Ovary (tissue), 9 donors: Measurements from ENCODE around the gene NIM1K. TPM values are rescaled to one million over a fixed set of nuclear protein-coding genes. Genes with fewer than 3 reads are reported as not detected.

Experiments
- DNase-seq, 5 donors: peaks; one replicate each; pipeline ENCODE4 v3.0.0-alpha.2; 2019 to 2020
- H3K27ac ChIP-seq, 2 donors: fragments of 200-600 bp; one replicate each; pipeline versions ENCODE4 v1.5.1 to v1.8.0; 2019 to 2022
- H3K27me3 ChIP-seq: fragments of 200-600 bp; one replicate; pipeline ENCODE4 v1.8.0; 2022
- H3K36me3 ChIP-seq: fragments of 200-600 bp; sonication (generic); one replicate; pipeline ENCODE4 v1.5.1; 2019
- H3K4me1 ChIP-seq: one replicate; pipeline ENCODE4 v1.8.1; 2013; ENCODE audit warnings: mild to moderate bottlenecking, moderate library complexity; ENCODE audit not compliant: insufficient read depth
- H3K4me3 ChIP-seq: fragments of 200-600 bp; sonication (generic); one replicate; pipeline ENCODE4 v1.5.1; 2017
- H3K9me3 ChIP-seq, 2 donors: fragments of 200-600 bp in 1 of 2; sonication (generic) in 1 of 2; one replicate each; pipeline versions ENCODE4 v1.5.1 to v1.8.1; 2013 to 2019; ENCODE audit warnings: mild to moderate bottlenecking in 1 of 2, moderate library complexity in 1 of 2
- CTCF ChIP-seq, 3 donors: fragments of 450-650 bp in 2 of 3; fragments of 200-600 bp in 1 of 3; IDR thresholded peaks; one replicate each; pipeline versions ENCODE4 v1.5.1 to v1.8.0; 2016 to 2022; ENCODE audit warnings: antibody characterized with exemption in 3 of 3, mild to moderate bottlenecking in 1 of 3
- EP300 ChIP-seq: sonication (generic); formaldehyde crosslinking; IDR thresholded peaks from one replicate; pipeline ENCODE4 v1.6.1; 2017; ENCODE audit warnings: antibody characterized with exemption
- POLR2A ChIP-seq: fragments of 450-650 bp; IDR thresholded peaks from one replicate; pipeline ENCODE4 v1.6.1; 2017; ENCODE audit warnings: antibody characterized with exemption, mild to moderate bottlenecking, moderate library complexity
- WGBS, 3 donors: extraction: QIAGEN DNeasy Blood & Tissue Kit in 1 of 3; methylation state at CpG; one replicate each; pipeline versions ENCODE4 v1.1.5 to v1.1.7; 2013 to 2017; 5-methylcytosine and 5-hydroxymethylcytosine counted together
- intact Hi-C, 4 donors: fragments of 100-400 bp; cut with DNase I; formaldehyde crosslinking; loops; one replicate each; pipeline versions ENCODE4 v1.11.0 to v1.15.1; 2022 to 2023
- polyA plus RNA-seq, 2 donors: library from polyadenylated mRNA; stranded (reverse); fragments of 200-250 nt in 1 of 2; fragments of 350-450 nt in 1 of 2; fragmentation: Illumina TruSeq in 1 of 2; extraction: RNeasy Lipid Tissue Mini Kit (QIAGEN cat#74804) in 1 of 2; gene quantifications; one replicate each; pipeline ENCODE4 v1.2.3, GENCODE V29; 2013 to 2014
- total RNA-seq, 7 donors: library from RNA; depleted of rRNA in 2 of 7; stranded (reverse); fragments of >200 nt in 2 of 7; fragmentation: NEBNext Ultra II Directional in 3 of 7; extraction: Animal tissue kit (Norgen Biotek cat#: 25700) in 3 of 7; gene quantifications; one replicate each; pipeline versions ENCODE4 v1.1.0 to v1.2.4, GENCODE V29; 2016 to 2023
- donor health status: DM: no; HTN: no; CAD: no; lungs with moderate emphysema.
- donor health status: DM: no; HTN: no; CAD: no.
- donor health status: Bipolar disorder and iron deficiency.
- donor health status: DM: yes; HTN: yes; CAD: no.
- donor health status: DM: no; HTN: no; CAD: no.
- donor health status: DM: yes; HTN: yes; CAD: no.

NIM1K gene
- total and polyA plus RNA-seq, 9 donors = 0.12 to 0.78 (median 0.35) TPM; not detected in 1

- 0 to 2% (median 0%) methylated on average over 47 to 49 of the region's 49 CpGs for WGBS, 3 donors
- intact Hi-C loops = no loop called here
- peak; percentile 16 to 55 (median 29) for DNase-seq
These were observed 644 bp downstream of the NIM1K start for GRCh38 chr5:43192558-43193180.

GRCh38 chr5:43193181-43193893 is 1.3 kb downstream of the NIM1K start:
- Histone ChIP-seq H3K4me1 (peaks cover 8% of the 10 kb centered on the region), H3K9me3 (no peaks in the 10 kb centered on the region), H3K27me3 (no peaks in the 10 kb centered on the region), H3K4me3 (peak overlapping the region; percentile 39), H3K36me3 (no peaks in the 10 kb centered on the region), H3K27ac (no peak overlapping the region)
- WGBS, 3 donors = 2% methylated on average over 12 of the region's 12 CpGs
- intact Hi-C loops = no loop called here
- peak in 1 of 5 donors; percentile 40 for DNase-seq
- TF ChIP-seq POLR2A (no peak), EP300 (no peak), CTCF (IDR thresholded peaks at IDR 0.05) (no peak)

More at GRCh38 chr5:43192558-43193180, 644 bp downstream of the NIM1K start:
- no peak for TF ChIP-seq EP300
- TF ChIP-seq CTCF (IDR thresholded peaks at IDR 0.05) = no peak
- TF ChIP-seq POLR2A = no peak
- Histone ChIP-seq H3K9me3 (no peaks in the 10 kb centered on the region), H3K4me1 (peaks cover 8% of the 10 kb centered on the region), H3K27ac (no peak overlapping the region), H3K4me3 (peak overlapping the region; percentile 39), H3K27me3 (no peaks in the 10 kb centered on the region), H3K36me3 (no peaks in the 10 kb centered on the region)

DNA sequence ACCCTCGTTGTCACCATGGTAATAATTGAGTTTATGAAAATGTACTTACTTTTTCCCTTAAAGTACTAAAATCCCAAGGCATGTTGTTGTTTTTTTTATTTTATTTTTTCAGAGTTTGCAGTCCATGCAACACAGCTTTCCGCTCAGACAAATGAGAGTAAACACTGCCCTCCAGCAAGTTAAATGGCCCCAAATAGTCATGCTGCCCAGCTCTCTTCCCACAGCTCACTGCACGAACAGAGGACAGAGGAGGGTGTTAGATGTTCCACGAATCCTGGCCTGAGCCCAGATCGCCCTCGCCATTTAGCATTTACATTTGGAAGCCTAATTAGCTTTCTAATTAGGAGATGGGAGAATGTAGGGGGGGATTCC is 1.9 kb downstream of the NIM1K start:
- no peaks in the 10 kb centered on the region for H3K27me3 ChIP-seq
- no peak overlapping the region for H3K27ac ChIP-seq
- no peak for DNase-seq
- H3K36me3 ChIP-seq = no peaks in the 10 kb centered on the region
- H3K9me3 ChIP-seq = no peaks in the 10 kb centered on the region
- H3K4me1 ChIP-seq = peaks cover 8% of the 10 kb centered on the region
- WGBS, 3 donors = 37 to 40% (median 38%) methylated on average over 6 of the region's 6 CpGs
- no peak for TF ChIP-seq EP300
- TF ChIP-seq POLR2A = no peak
- TF ChIP-seq CTCF (IDR thresholded peaks at IDR 0.05) = no peak
- H3K4me3 ChIP-seq = no peak overlapping the region
- intact Hi-C loops = no loop called here

- H3K27ac ChIP-seq = no peak overlapping the region
- H3K36me3 ChIP-seq = no peaks in the 10 kb centered on the region
- H3K9me3 ChIP-seq = no peaks in the 10 kb centered on the region
- H3K4me3 ChIP-seq = no peak overlapping the region
- 77 to 85% (median 79%) methylated on average over 7 of the region's 7 CpGs for WGBS, 3 donors
- no peak for TF ChIP-seq POLR2A
- TF ChIP-seq EP300 = no peak
- no peak for TF ChIP-seq CTCF (IDR thresholded peaks at IDR 0.05)
- H3K4me1 ChIP-seq = peaks cover 8% of the 10 kb centered on the region
- H3K27me3 ChIP-seq = no peaks in the 10 kb centered on the region
- DNase-seq = no peak
- intact Hi-C loops = no loop called here
These were observed 3.7 kb downstream of the NIM1K start for GRCh38 chr5:43195670-43196265.
